ENCODE results near the gene SCARB1.

The SCARB1 gene

GRCh38 chr12:124853781-124854636, 9.7 kb downstream of the SCARB1 start:
- no peak overlapping the region for H3K27ac ChIP-seq (ENCODE audit: insufficient read depth, low read depth, low read length, poor library complexity, severe bottlenecking)
- no peaks in the 10 kb centered on the region for H3K9me3 ChIP-seq (ENCODE audit: control insufficient read depth, low read length)
- H3K4me1 ChIP-seq (ENCODE audit: control insufficient read depth, insufficient read depth, low read length): no peaks in the 10 kb centered on the region
- no peaks in the 10 kb centered on the region for H3K27me3 ChIP-seq (ENCODE audit: control insufficient read depth, insufficient read depth, low read length, poor library complexity, severe bottlenecking)
- no peak overlapping the region for H3K4me3 ChIP-seq (ENCODE audit: insufficient read depth, low read depth, low read length)
- 90% methylated on average over 24 of the region's 24 CpGs for WGBS, 2 experiments
- H3K36me3 ChIP-seq (ENCODE audit: control insufficient read depth, insufficient read depth, low read length): no peaks in the 10 kb centered on the region

- no peaks in the 10 kb centered on the region for H3K9me3 ChIP-seq (ENCODE audit: control insufficient read depth, low read length)
- no peaks in the 10 kb centered on the region for H3K4me1 ChIP-seq (ENCODE audit: control insufficient read depth, insufficient read depth, low read length)
- WGBS, 2 experiments: 90 to 94% methylated on average over 11 of the region's 11 CpGs
- no peaks in the 10 kb centered on the region for H3K27me3 ChIP-seq (ENCODE audit: control insufficient read depth, insufficient read depth, low read length, poor library complexity, severe bottlenecking)
- no peaks in the 10 kb centered on the region for H3K36me3 ChIP-seq (ENCODE audit: control insufficient read depth, insufficient read depth, low read length)
- H3K27ac ChIP-seq (ENCODE audit: insufficient read depth, low read depth, low read length, poor library complexity, severe bottlenecking): no peak overlapping the region
- no peak overlapping the region for H3K4me3 ChIP-seq (ENCODE audit: insufficient read depth, low read depth, low read length)
Measured at GRCh38 chr12:124852911-124853427, 10.7 kb downstream of the SCARB1 start.

GRCh38 chr12:124852329-124852831, 11.3 kb downstream of the SCARB1 start:
- H3K4me3 ChIP-seq (ENCODE audit: insufficient read depth, low read depth, low read length): no peak overlapping the region
- no peaks in the 10 kb centered on the region for H3K27me3 ChIP-seq (ENCODE audit: control insufficient read depth, insufficient read depth, low read length, poor library complexity, severe bottlenecking)
- WGBS, 2 experiments: 87 to 88% methylated on average over 13 of the region's 13 CpGs
- no peaks in the 10 kb centered on the region for H3K9me3 ChIP-seq (ENCODE audit: control insufficient read depth, low read length)
- H3K36me3 ChIP-seq (ENCODE audit: control insufficient read depth, insufficient read depth, low read length): no peaks in the 10 kb centered on the region
- H3K4me1 ChIP-seq (ENCODE audit: control insufficient read depth, insufficient read depth, low read length): no peaks in the 10 kb centered on the region
- no peak overlapping the region for H3K27ac ChIP-seq (ENCODE audit: insufficient read depth, low read depth, low read length, poor library complexity, severe bottlenecking)

GRCh38 chr12:124851342-124851741, 12.3 kb downstream of the SCARB1 start:
- Histone ChIP-seq H3K4me1 (ENCODE audit: control insufficient read depth, insufficient read depth, low read length) (no peaks in the 10 kb centered on the region), H3K27me3 (ENCODE audit: control insufficient read depth, insufficient read depth, low read length, poor library complexity, severe bottlenecking) (no peaks in the 10 kb centered on the region), H3K9me3 (ENCODE audit: control insufficient read depth, low read length) (no peaks in the 10 kb centered on the region), H3K4me3 (ENCODE audit: insufficient read depth, low read depth, low read length) (no peak overlapping the region), H3K27ac (ENCODE audit: insufficient read depth, low read depth, low read length, poor library complexity, severe bottlenecking) (no peak overlapping the region), H3K36me3 (ENCODE audit: control insufficient read depth, insufficient read depth, low read length) (no peaks in the 10 kb centered on the region)
- 93 to 95% methylated on average over 8 of the region's 8 CpGs for WGBS, 2 experiments

GRCh38 chr12:124849382-124849781, 14.3 kb downstream of the SCARB1 start:
- no peaks in the 10 kb centered on the region for H3K36me3 ChIP-seq (ENCODE audit: control insufficient read depth, insufficient read depth, low read length)

GRCh38 chr12:124848621-124849380, 14.9 kb downstream of the SCARB1 start:
- WGBS, 2 experiments: 94% methylated on average over 17 of the region's 17 CpGs
- H3K9me3 ChIP-seq (ENCODE audit: control insufficient read depth, low read length): no peaks in the 10 kb centered on the region
- H3K36me3 ChIP-seq (ENCODE audit: control insufficient read depth, insufficient read depth, low read length): no peaks in the 10 kb centered on the region
- H3K4me3 ChIP-seq (ENCODE audit: insufficient read depth, low read depth, low read length): no peak overlapping the region
- H3K27me3 ChIP-seq (ENCODE audit: control insufficient read depth, insufficient read depth, low read length, poor library complexity, severe bottlenecking): no peaks in the 10 kb centered on the region
- peaks cover 9% of the 10 kb centered on the region for H3K4me1 ChIP-seq (ENCODE audit: control insufficient read depth, insufficient read depth, low read length)
- no peak overlapping the region for H3K27ac ChIP-seq (ENCODE audit: insufficient read depth, low read depth, low read length, poor library complexity, severe bottlenecking)

More at GRCh38 chr12:124849382-124849781, 14.3 kb downstream of the SCARB1 start:
- Histone ChIP-seq H3K4me3 (ENCODE audit: insufficient read depth, low read depth, low read length) (no peak overlapping the region), H3K9me3 (ENCODE audit: control insufficient read depth, low read length) (no peaks in the 10 kb centered on the region), H3K27me3 (ENCODE audit: control insufficient read depth, insufficient read depth, low read length, poor library complexity, severe bottlenecking) (no peaks in the 10 kb centered on the region), H3K27ac (ENCODE audit: insufficient read depth, low read depth, low read length, poor library complexity, severe bottlenecking) (no peak overlapping the region), H3K4me1 (ENCODE audit: control insufficient read depth, insufficient read depth, low read length) (peaks cover 4% of the 10 kb centered on the region)
- WGBS, 2 experiments: 92 to 93% methylated on average over 8 of the region's 8 CpGs

- Histone ChIP-seq H3K27ac (ENCODE audit: insufficient read depth, low read depth, low read length, poor library complexity, severe bottlenecking) (no peak overlapping the region), H3K4me1 (ENCODE audit: control insufficient read depth, insufficient read depth, low read length) (peaks cover 11% of the 10 kb centered on the region), H3K4me3 (ENCODE audit: insufficient read depth, low read depth, low read length) (no peak overlapping the region), H3K9me3 (ENCODE audit: control insufficient read depth, low read length) (no peaks in the 10 kb centered on the region), H3K36me3 (ENCODE audit: control insufficient read depth, insufficient read depth, low read length) (no peaks in the 10 kb centered on the region), H3K27me3 (ENCODE audit: control insufficient read depth, insufficient read depth, low read length, poor library complexity, severe bottlenecking) (no peaks in the 10 kb centered on the region)
- 85 to 86% methylated on average over 12 of the region's 12 CpGs for WGBS, 2 experiments
Measured at GRCh38 chr12:124847113-124848074, 16.3 kb downstream of the SCARB1 start.

- H3K9me3 ChIP-seq (ENCODE audit: control insufficient read depth, low read length): no peaks in the 10 kb centered on the region
- H3K27me3 ChIP-seq (ENCODE audit: control insufficient read depth, insufficient read depth, low read length, poor library complexity, severe bottlenecking): no peaks in the 10 kb centered on the region
- no peaks in the 10 kb centered on the region for H3K36me3 ChIP-seq (ENCODE audit: control insufficient read depth, insufficient read depth, low read length)
- 89 to 91% methylated on average over 37 of the region's 37 CpGs for WGBS, 2 experiments
- no peak overlapping the region for H3K27ac ChIP-seq (ENCODE audit: insufficient read depth, low read depth, low read length, poor library complexity, severe bottlenecking)
- H3K4me3 ChIP-seq (ENCODE audit: insufficient read depth, low read depth, low read length): no peak overlapping the region
- peaks cover 17% of the 10 kb centered on the region for H3K4me1 ChIP-seq (ENCODE audit: control insufficient read depth, insufficient read depth, low read length)
Measured at GRCh38 chr12:124844411-124845397, 19.0 kb downstream of the SCARB1 start.
